Esophagus (tissue), 2 donors: ENCODE data around the gene ELOVL7. TPM values are rescaled to one million over a fixed set of nuclear protein-coding genes. Genes with fewer than 3 reads are reported as not detected.
"Not testable (repeated sequence)": the region's sequence is repeated elsewhere in the genome, so short reads cannot be mapped to it uniquely, and the experiment has no call there.

ENCODE experiments used
- H3K27ac ChIP-seq, 2 donors: one replicate each; pipeline ENCODE4 v1.5.1; 2013; ENCODE audit warnings: low read depth in 2 of 2, mild to moderate bottlenecking in 2 of 2, inconsistent platforms in 1 of 2, low read length in 1 of 2, moderate library complexity in 1 of 2
- H3K27me3 ChIP-seq, 2 donors: one replicate each; pipeline ENCODE4 v1.6.1; 2013; ENCODE audit warnings: low read length in 2 of 2, control low read depth in 1 of 2, mild to moderate bottlenecking in 1 of 2; ENCODE audit not compliant: insufficient read depth in 2 of 2, control insufficient read depth in 1 of 2
- H3K36me3 ChIP-seq, 2 donors: one replicate each; pipeline ENCODE4 v1.6.1; 2013; ENCODE audit warnings: low read length in 1 of 2; ENCODE audit not compliant: control insufficient read depth in 2 of 2, insufficient read depth in 2 of 2
- H3K4me1 ChIP-seq, 2 donors: one replicate each; pipeline ENCODE4 v1.6.1; 2013; ENCODE audit warnings: low read length in 1 of 2; ENCODE audit not compliant: control insufficient read depth in 2 of 2, insufficient read depth in 2 of 2
- H3K4me3 ChIP-seq, 2 donors: one replicate each; pipeline ENCODE4 v1.5.1; 2013; ENCODE audit warnings: low read length in 2 of 2, mild to moderate bottlenecking in 2 of 2, low read depth in 1 of 2, moderate library complexity in 1 of 2
- H3K9me3 ChIP-seq, 2 donors: one replicate each; pipeline ENCODE4 v1.6.1; 2013; ENCODE audit warnings: mild to moderate bottlenecking in 2 of 2, low read depth in 1 of 2, low read length in 1 of 2, moderate library complexity in 1 of 2; ENCODE audit not compliant: control insufficient read depth in 2 of 2, insufficient read depth in 1 of 2
- WGBS, 2 donors: extraction: QIAGEN DNeasy Blood & Tissue Kit; methylation state at CpG; one replicate each; pipeline ENCODE4 v1.1.7; 2013; 5-methylcytosine and 5-hydroxymethylcytosine counted together
- polyA plus RNA-seq, 2 donors: library from polyadenylated mRNA; stranded (reverse); fragments of 200-250 nt; gene quantifications; one replicate each; pipeline ENCODE4 v1.2.3, GENCODE V29; 2013
- donor health status: healthy with polysubstance abuse.
- donor health status: Bipolar disorder and iron deficiency.

Gene ELOVL7
- polyA plus RNA-seq, 2 donors, result 2.2 to 2.8 TPM

GRCh38 chr5:60803712-60804111 lies 40.4 kb downstream of the ELOVL7 start:
- H3K36me3 ChIP-seq, result no peaks in the 10 kb centered on the region
- no peaks in the 10 kb centered on the region for H3K27me3 ChIP-seq
- 78 to 81% methylated on average over 2 of the region's 2 CpGs for whole genome bisulfite sequencing, 2 donors
- no peak overlapping the region for H3K27ac ChIP-seq
- no peak overlapping the region for H3K4me3 ChIP-seq
- no peaks in the 10 kb centered on the region for H3K4me1 ChIP-seq
- no peaks in the 10 kb centered on the region for H3K9me3 ChIP-seq

- Histone ChIP-seq H3K27ac (no peak overlapping the region), H3K9me3 (no peaks in the 10 kb centered on the region), H3K4me3 (no peak overlapping the region), H3K36me3 (no peaks in the 10 kb centered on the region), H3K27me3 (no peaks in the 10 kb centered on the region), H3K4me1 (no peaks in the 10 kb centered on the region)
- 93% methylated on average over 1 of the region's 1 CpG for WGBS, 2 donors
These were observed 41.1 kb downstream of the ELOVL7 start for GRCh38 chr5:60802986-60803385.

- Histone ChIP-seq H3K9me3 (no peaks in the 10 kb centered on the region), H3K27ac (no peak overlapping the region), H3K27me3 (no peaks in the 10 kb centered on the region), H3K4me3 (no peak overlapping the region), H3K4me1 (no peaks in the 10 kb centered on the region), H3K36me3 (no peaks in the 10 kb centered on the region)
- WGBS, 2 donors, result 71 to 78% methylated on average over 2 of the region's 2 CpGs
These were observed 41.8 kb downstream of the ELOVL7 start for GRCh38 chr5:60802226-60802625.

GRCh38 chr5:60797482-60798153 lies 46.5 kb downstream of the ELOVL7 start:
- Histone ChIP-seq H3K4me1 (no peaks in the 10 kb centered on the region), H3K9me3 (no peaks in the 10 kb centered on the region), H3K36me3 (no peaks in the 10 kb centered on the region), H3K27ac (no peak overlapping the region), H3K27me3 (no peaks in the 10 kb centered on the region), H3K4me3 (no peak overlapping the region)
- 44 to 56% methylated on average over 6 of the region's 6 CpGs for WGBS, 2 donors

- 95% methylated on average over 18 of the region's 18 CpGs for WGBS, 2 donors
- H3K4me1 ChIP-seq, H3K27ac ChIP-seq, H3K9me3 ChIP-seq, H3K4me3 ChIP-seq, H3K36me3 ChIP-seq, H3K27me3 ChIP-seq: not testable (repeated sequence)
These were observed 48.6 kb downstream of the ELOVL7 start for GRCh38 chr5:60795424-60795950.

GRCh38 chr5:60794691-60795090 lies 49.4 kb downstream of the ELOVL7 start:
- H3K27ac ChIP-seq, result no peak overlapping the region
- WGBS, 2 donors, result 93 to 98% methylated on average over 2 of the region's 2 CpGs
- H3K4me1 ChIP-seq, result no peaks in the 10 kb centered on the region
- no peak overlapping the region for H3K4me3 ChIP-seq
- H3K9me3 ChIP-seq, result no peaks in the 10 kb centered on the region
- H3K27me3 ChIP-seq, result no peaks in the 10 kb centered on the region
- no peaks in the 10 kb centered on the region for H3K36me3 ChIP-seq

- Histone ChIP-seq H3K36me3 (no peaks in the 10 kb centered on the region), H3K27me3 (no peaks in the 10 kb centered on the region), H3K4me1 (no peaks in the 10 kb centered on the region), H3K27ac (no peak overlapping the region), H3K4me3 (no peak overlapping the region), H3K9me3 (no peaks in the 10 kb centered on the region)
- WGBS, 2 donors, result 87 to 94% methylated on average over 2 of the region's 2 CpGs
These were observed 51.6 kb downstream of the ELOVL7 start for GRCh38 chr5:60792438-60792837.

- Histone ChIP-seq H3K27me3 (no peaks in the 10 kb centered on the region), H3K9me3 (no peaks in the 10 kb centered on the region), H3K4me3 (no peak overlapping the region), H3K36me3 (no peaks in the 10 kb centered on the region), H3K27ac (no peak overlapping the region), H3K4me1 (no peaks in the 10 kb centered on the region)
- 63 to 78% methylated on average over 3 of the region's 3 CpGs for WGBS, 2 donors
These were observed 54.5 kb downstream of the ELOVL7 start for GRCh38 chr5:60789551-60789950.

GRCh38 chr5:60788863-60789513 lies 55.1 kb downstream of the ELOVL7 start:
- Histone ChIP-seq H3K36me3 (no peaks in the 10 kb centered on the region), H3K4me3 (no peak overlapping the region), H3K4me1 (no peaks in the 10 kb centered on the region), H3K27ac (no peak overlapping the region), H3K27me3 (no peaks in the 10 kb centered on the region), H3K9me3 (no peaks in the 10 kb centered on the region)
- WGBS, 2 donors, result 61 to 81% methylated on average over 3 of the region's 3 CpGs

GRCh38 chr5:60779466-60779865 lies 64.6 kb downstream of the ELOVL7 start:
- Histone ChIP-seq H3K4me3 (no peak overlapping the region), H3K9me3 (no peaks in the 10 kb centered on the region), H3K36me3 (no peaks in the 10 kb centered on the region), H3K27ac (no peak overlapping the region), H3K27me3 (no peaks in the 10 kb centered on the region), H3K4me1 (no peaks in the 10 kb centered on the region)
- 90 to 95% methylated on average over 2 of the region's 2 CpGs for WGBS, 2 donors
